HepG2 (cell line): Measurements from ENCODE around the gene MUTYH.

ENCODE experiments used
- ELF4 ChIP-seq: sonication (generic); formaldehyde crosslinking; IDR thresholded peaks from 2 replicates; pipeline ENCODE4 v1.5.0; 2020; ENCODE audit warnings: missing genetic modification reagents, mild to moderate bottlenecking, moderate library complexity, borderline replicate concordance
- KLF9 ChIP-seq: IDR thresholded peaks from 2 replicates; pipeline ENCODE4 v1.6.1; 2016; ENCODE audit warnings: low read depth
- POLR2A ChIP-seq, 2 experiments: IDR thresholded peaks; 2 replicates each; pipeline ENCODE4 v1.6.1; 2011; ENCODE audit warnings: low read depth in 2 of 2, low read length in 2 of 2, mild to moderate bottlenecking in 1 of 2, moderate library complexity in 1 of 2; ENCODE audit not compliant: insufficient read depth in 1 of 2
- ZNF263 ChIP-seq: sonication (generic); formaldehyde crosslinking; IDR thresholded peaks from 2 replicates; pipeline ENCODE4 v1.4.0; 2020; ENCODE audit warnings: missing genetic modification reagents
- ZNF354B ChIP-seq: sonication (generic); formaldehyde crosslinking; IDR thresholded peaks from 2 replicates; pipeline ENCODE4 v1.8.0; 2022; ENCODE audit warnings: mild to moderate bottlenecking, missing genetic modification reagents
- TF ChIP-seq, protein P1 (sequence below): sonication (generic); formaldehyde crosslinking; IDR thresholded peaks from 2 replicates; pipeline ENCODE4 v1.8.0; 2022; ENCODE audit warnings: mild to moderate bottlenecking, missing genetic modification reagents

DNA sequence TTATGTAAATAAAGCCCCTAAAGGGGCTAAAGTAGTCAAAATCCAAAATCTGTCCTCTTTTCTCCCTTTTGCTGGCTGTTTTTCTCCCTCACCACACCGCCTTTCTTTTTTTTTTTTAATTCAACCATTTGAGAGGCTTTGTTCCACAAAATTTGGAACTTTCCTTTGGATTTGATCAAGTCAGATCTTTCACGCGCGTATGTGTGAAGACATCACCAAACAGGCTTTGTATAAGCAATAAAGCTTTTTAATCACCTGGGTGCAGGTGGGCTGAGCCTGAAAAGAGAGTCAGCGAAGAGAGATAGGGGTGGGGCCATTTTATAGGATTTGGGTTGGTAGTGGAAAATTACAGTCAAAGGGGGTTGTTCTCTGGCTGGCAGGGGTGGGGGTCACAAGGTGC lies 18.8 kb downstream of the MUTYH start:
- TF ChIP-seq KLF9 (no peak), ZNF354B (CRISPR knock-in tag) (no peak), POLR2A (IDR thresholded peaks at IDR 0.05; ENCODE audit: insufficient read depth in 1 of 2, low read depth in 2 of 2, low read length in 2 of 2) (no peak), ZNF263 (CRISPR knock-in tag) (no peak), ELF4 (no peak)
- TF ChIP-seq, protein P1, sequence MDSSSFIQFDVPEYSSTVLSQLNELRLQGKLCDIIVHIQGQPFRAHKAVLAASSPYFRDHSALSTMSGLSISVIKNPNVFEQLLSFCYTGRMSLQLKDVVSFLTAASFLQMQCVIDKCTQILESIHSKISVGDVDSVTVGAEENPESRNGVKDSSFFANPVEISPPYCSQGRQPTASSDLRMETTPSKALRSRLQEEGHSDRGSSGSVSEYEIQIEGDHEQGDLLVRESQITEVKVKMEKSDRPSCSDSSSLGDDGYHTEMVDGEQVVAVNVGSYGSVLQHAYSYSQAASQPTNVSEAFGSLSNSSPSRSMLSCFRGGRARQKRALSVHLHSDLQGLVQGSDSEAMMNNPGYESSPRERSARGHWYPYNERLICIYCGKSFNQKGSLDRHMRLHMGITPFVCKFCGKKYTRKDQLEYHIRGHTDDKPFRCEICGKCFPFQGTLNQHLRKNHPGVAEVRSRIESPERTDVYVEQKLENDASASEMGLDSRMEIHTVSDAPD (CRISPR knock-in tag), result no peak
